Amygdala (tissue), 56 donors: Measurements from ENCODE around the gene EGR4.
A peak's percentile ranks its signal among the peaks of the same experiment; 100 is the strongest.

Experiments
- DNase-seq, 56 donors: peaks; one replicate each; lab custom pipeline; 2025; lab: John Stamatoyannopoulos, UW

Gene EGR4

GRCh38 chr2:73291093-73291460 lies 2.3 kb downstream of the EGR4 start:
- peak in 1 of 56 donors; percentile 28 for DNase-seq

- DNase-seq = peak in 6 of 56 donors; percentile 29 to 43 (median 36)
Measured at GRCh38 chr2:73290049-73290839, 3.1 kb downstream of the EGR4 start.

GRCh38 chr2:73289304-73289703 lies 4.0 kb downstream of the EGR4 start:
- no peak for DNase-seq

- DNase-seq = no peak
Measured at GRCh38 chr2:73286134-73286655, 7.2 kb downstream of the EGR4 start.

- DNase-seq = peak in 4 of 56 donors; percentile 11 to 52 (median 38)
Measured at GRCh38 chr2:73285159-73285739, 8.1 kb downstream of the EGR4 start.

GRCh38 chr2:73284296-73285158 lies 8.8 kb downstream of the EGR4 start, which contains the start of gene FBXO41:
Gene FBXO41 (minus strand): TSS chr2:73284478. CDS start chr2:73269630, 14,848 bp downstream.
- DNase-seq = peak in 22 of 56 donors; percentile 29 to 69 (median 50)

- peak in 2 of 56 donors; percentile 15 to 53 for DNase-seq
Measured at GRCh38 chr2:73283545-73284295, 9.6 kb downstream of the EGR4 start.

GRCh38 chr2:73282924-73283544 lies 10.3 kb downstream of the EGR4 start:
- no peak for DNase-seq

- DNase-seq = no peak
Measured at GRCh38 chr2:73281244-73281643, 12.1 kb downstream of the EGR4 start.

GRCh38 chr2:73279852-73280251 lies 13.5 kb downstream of the EGR4 start:
- DNase-seq = no peak

GRCh38 chr2:73272270-73272669 lies 21.1 kb downstream of the EGR4 start:
- no peak for DNase-seq

- DNase-seq = no peak
Measured at GRCh38 chr2:73269686-73270465, 23.5 kb downstream of the EGR4 start.

GRCh38 chr2:73268830-73269685 lies 24.3 kb downstream of the EGR4 start:
- DNase-seq = peak in 6 of 56 donors; percentile 11 to 33 (median 22)

GRCh38 chr2:73268366-73268829 lies 24.9 kb downstream of the EGR4 start:
- no peak for DNase-seq

- DNase-seq = no peak
Measured at GRCh38 chr2:73267008-73267407, 26.3 kb downstream of the EGR4 start.

- peak in 8 of 56 donors; percentile 8 to 39 (median 20) for DNase-seq
Measured at GRCh38 chr2:73266061-73266901, 27.1 kb downstream of the EGR4 start.
